Renal cortex interstitium (tissue), 11 donors: ENCODE measurements around the gene IKZF4. TPM values are rescaled to one million over a fixed set of nuclear protein-coding genes. Genes with fewer than 3 reads are reported as not detected.
"Not testable (repeated sequence)": the region's sequence is repeated elsewhere in the genome, so short reads cannot be mapped to it uniquely, and the experiment has no call there.

Experiments used
- DNase-seq, 11 donors: peaks; one replicate each; pipeline ENCODE4 v3.0.0-alpha.2; 2013; ENCODE audit warnings: low read depth in 9 of 11, low spot score in 4 of 11; ENCODE audit errors: extremely low read depth in 1 of 11
- polyA plus RNA-seq, 3 donors: library from polyadenylated mRNA; unstranded; fragments of 120-200 nt; gene quantifications; one replicate each; pipeline ENCODE4 v1.2.1, GENCODE V29; 2013; ENCODE audit not compliant: insufficient read length in 3 of 3

Gene IKZF4
- polyA plus RNA-seq, 3 donors, result 16.5 to 21.1 (median 16.6) TPM

- DNase-seq, result no peak
Measured at GRCh38 chr12:55995366-55995765, 25.5 kb upstream of the IKZF4 start.

- DNase-seq, result peak in 5 of 11 donors; percentile 52 to 75 (median 65)
Measured at GRCh38 chr12:55996201-55996714, 24.6 kb upstream of the IKZF4 start.

DNA sequence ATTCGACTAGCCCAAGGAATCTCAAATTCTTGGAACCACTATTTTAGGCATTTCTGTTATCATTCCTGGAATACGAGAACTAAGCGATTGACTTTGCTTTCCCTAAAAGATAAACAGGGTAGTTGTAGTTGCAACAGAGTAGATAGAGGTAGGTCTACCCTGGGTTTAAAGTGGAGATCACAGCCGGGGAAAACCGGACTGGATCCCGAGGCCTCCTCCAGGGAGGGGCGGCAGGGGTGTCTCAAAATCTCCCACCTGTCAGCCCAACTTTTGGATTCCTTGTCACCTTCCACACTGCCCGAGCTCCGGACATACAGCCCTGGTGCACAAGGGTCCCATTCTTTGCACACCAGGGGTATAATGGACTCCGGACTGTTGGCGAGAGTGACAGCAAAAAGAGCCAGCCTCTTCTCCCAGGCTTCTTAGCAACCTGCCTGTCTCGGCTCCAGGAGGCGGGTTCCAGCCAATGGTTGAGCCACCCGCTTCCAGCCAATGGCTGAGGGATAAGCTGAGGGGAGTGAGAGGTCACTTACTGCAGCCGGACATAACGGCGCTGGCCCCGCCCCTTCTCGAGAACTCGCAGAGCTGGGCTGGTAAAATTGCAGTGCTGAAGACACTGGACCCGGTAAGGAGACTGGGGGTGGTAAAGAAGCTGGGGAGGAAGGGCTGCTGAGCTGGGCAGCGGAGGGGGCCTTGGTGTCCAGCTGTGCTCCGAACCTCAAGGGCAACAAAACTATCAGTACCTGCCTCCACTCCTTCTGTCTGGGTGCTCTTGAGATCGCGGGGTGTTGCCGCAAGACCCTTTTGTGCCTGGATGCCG is 23.9 kb upstream of the IKZF4 start, which contains the start of gene SUOX:
TSS of gene SUOX (plus strand) at position 562 of the 820 bp plus-strand sequence. CDS start 4,946 bp downstream, outside the sequence.
- peak; percentile 81 to 98 (median 94) for DNase-seq

DNA sequence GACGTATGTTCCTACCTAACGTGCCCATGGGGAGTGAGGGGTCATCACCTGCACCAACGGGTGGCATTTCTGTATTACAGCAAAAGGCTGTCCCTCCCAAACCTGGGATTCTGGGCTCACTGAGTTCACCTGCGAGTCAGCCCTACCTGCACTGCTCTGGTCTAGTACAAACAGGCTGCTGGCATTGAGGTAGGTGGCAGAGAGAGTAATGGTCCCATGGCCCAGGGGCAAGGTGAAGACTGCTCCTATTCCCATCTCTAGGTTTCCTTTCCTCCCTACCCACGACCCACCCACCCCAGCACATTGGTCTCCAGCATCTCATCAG is 23.3 kb upstream of the IKZF4 start:
- DNase-seq, result no peak

- DNase-seq, result not testable (repeated sequence)
Measured at GRCh38 chr12:55999522-55999921, 21.3 kb upstream of the IKZF4 start.

DNA sequence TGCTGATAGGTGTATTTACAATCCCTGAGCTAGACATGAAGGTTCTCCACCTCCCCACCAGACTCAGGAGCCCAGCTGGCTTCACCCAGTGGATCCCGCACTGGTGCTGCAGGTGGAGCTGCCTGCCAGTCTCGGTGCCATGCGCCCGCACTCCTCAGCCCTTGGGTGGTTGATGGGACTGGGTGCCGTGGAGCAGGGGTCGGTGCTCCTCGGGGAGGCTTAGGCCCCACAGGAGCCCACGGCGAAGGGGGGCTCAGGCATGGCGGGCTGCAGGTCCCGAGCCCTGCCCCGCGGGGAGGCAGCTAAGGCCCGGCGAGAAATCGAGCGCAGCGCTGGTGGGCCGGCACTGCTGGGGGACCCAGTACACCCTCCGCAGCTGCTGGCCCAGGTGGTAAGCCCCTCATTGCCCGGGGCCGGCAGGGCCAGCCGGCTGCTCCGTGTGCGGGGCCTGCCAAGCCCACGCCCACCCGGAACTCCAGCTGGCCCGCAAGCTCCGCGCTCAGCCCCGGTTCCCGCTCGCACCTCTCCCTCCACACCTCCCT is 20.8 kb upstream of the IKZF4 start:
- DNase-seq, result not testable (repeated sequence)

- no peak for DNase-seq
Measured at GRCh38 chr12:56001487-56002100, 19.2 kb upstream of the IKZF4 start.

- DNase-seq, result not testable (repeated sequence)
Measured at GRCh38 chr12:56003376-56003775, 17.5 kb upstream of the IKZF4 start.

DNA sequence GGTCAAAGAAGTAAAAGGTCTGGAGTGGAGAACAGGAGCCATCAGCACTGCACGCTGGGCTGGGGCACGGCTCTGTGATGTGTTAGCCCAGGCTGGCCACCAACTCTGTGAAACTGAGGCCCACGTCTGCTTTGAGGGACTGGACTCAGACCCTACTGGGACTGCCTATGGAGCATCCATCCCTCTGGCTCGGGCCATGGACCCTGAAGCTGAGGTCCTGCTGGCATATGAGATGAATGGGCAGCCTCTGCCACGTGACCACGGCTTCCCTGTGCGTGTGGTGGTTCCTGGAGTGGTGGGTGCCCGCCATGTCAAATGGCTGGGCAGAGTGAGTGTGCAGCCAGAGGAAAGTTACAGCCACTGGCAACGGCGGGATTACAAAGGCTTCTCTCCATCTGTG is 16.6 kb upstream of the IKZF4 start:
- no peak for DNase-seq

DNA sequence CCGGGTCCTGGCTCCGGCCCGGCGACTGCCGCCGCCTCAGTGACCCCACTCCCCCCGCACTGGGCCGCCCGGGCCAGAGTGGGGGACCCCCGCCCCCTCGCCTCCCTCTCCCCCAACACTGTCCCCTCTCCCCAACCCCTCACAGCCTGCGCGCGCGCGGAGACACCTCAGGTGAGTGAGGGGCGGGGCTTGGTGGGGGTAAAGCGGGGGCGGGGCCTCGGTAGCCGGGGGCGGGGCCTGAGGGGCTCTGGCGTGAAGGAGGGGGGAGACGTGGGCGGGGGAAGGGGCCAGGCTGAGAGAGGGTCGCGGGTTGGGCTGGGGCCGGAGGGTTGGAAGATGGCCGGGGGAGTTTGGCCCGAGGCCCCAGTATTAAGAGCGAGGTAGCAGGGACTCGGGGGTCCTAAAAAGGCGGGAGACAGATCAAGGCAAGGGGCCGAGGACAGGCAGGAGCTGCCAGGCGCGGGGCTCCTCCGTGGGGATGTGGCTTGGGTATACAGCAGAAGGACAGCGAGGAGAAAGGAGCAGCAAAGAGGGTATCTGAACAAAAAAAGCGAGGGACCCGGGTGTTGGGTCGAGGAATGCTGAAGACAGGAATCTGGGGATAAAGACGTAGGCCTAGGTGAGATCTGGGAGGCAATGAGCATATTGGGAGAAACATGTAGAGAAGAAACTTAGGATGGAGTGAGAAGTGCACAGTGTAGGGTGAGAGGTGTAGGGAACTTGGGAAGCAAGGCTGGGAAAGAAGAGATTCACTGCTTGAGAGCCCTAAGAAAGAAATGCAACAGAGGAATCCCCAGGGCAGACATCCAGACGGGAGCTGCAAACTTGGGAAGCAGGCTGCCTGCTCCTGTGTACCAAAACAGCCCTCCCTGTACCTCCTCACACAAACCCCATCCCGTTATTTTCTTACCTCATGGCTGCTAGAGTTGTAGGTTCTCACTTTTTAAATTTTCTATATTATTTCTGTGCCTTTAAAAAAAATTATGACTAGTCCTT is 13.0 kb upstream of the IKZF4 start:
- DNase-seq, result peak in 8 of 11 donors; percentile 51 to 71 (median 62)

GRCh38 chr12:56010111-56010570 is 10.7 kb upstream of the IKZF4 start:
- no peak for DNase-seq

GRCh38 chr12:56011509-56012090 is 9.2 kb upstream of the IKZF4 start:
- DNase-seq, result no peak

DNA sequence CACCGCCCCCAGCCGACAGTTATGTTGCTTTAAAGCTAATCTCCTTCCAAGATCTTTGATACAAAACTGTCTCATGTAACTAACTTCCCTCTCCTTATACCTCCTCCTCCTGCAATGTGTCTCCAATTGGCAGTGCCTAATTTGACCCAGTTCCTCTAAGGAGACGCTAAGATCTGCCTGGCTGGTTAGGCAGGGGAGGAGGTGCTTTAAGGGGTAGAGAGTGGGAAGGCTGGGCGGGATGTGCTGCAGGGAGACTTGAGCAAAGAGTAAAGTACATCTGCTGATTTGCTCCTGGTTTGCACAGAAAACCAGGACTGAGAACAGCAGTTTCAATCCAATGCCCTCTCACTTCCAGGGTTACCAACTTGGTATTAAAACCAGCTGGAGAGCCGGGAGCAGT is 7.4 kb upstream of the IKZF4 start:
- no peak for DNase-seq

- peak in 6 of 11 donors; percentile 48 to 77 (median 64) for DNase-seq
Measured at GRCh38 chr12:56014205-56014604, 6.6 kb upstream of the IKZF4 start.

DNA sequence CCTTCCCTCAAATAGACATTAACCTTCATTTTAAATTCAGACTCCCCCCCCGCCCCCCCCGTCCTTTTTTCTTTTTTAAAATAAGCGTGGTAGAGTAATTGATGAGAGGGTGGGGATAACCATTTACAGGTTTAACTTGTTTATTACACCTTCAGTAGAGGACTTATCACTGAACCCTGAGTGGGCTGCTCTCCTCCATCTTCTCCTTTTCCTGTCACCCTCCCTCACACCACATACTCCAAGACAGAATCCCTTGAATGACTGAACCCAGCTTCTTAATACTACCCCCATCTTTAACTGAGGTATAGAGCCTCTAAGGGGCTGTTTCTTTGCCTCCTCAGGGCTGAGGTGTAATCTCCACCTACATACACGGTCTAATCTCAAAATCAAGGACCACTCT is 3.7 kb upstream of the IKZF4 start:
- no peak for DNase-seq

- DNase-seq, result no peak
Measured at GRCh38 chr12:56018356-56018755, 2.5 kb upstream of the IKZF4 start.

DNA sequence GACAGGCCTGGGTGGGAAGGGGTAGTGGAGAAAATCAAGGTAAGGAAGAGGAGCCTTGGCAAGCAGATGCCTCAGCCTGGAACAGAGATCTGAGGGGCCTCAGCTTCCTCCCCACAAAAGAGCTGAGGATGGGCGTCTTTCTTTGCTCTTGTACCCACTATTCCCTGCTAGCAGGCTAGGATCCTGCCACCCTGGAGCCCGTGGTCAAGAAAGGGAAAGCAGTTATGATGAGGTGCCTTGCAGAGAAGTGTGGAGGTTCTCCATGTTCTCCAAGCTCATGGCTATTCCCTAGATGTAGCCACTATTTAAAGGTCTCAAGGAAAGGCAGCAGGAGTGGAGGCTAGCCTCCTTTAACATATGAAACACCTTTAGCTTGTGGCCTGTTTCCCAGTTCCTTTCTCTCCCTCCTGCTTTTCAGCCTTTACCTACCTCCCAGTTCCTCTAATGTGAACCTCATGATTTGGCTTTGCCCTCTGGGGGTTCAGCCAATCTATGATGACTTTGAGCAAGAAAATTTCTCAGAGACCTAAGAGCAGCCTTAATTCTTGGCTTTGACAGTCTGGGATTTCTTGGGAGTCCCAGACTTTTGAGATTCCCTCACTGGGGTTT is 1.1 kb downstream of the IKZF4 start:
- no peak for DNase-seq

GRCh38 chr12:56028511-56029165 is 7.8 kb downstream of the IKZF4 start:
- no peak for DNase-seq
